Measurements from ENCODE around the gene MAP7.

- TF ChIP-seq CTCF (IDR thresholded peaks at IDR 0.05 in 8 of 11, conservative IDR thresholded peaks at IDR 0.05 in 3 of 11) (no peak), POLR2A (IDR thresholded peaks at IDR 0.05) (no peak)
These were observed 33.2 kb downstream of the MAP7 start for GRCh38 chr6:136517002-136517401.
